Measurements from ENCODE around the gene COL15A1.

- no peak for TF ChIP-seq ARNT (IDR thresholded peaks at IDR 0.05)
- TF ChIP-seq L3MBTL2 (conservative IDR thresholded peaks at IDR 0.05) = no peak
- no peak for TF ChIP-seq ELF4 (IDR thresholded peaks at IDR 0.05)
- no peak for TF ChIP-seq SUZ12 (IDR thresholded peaks at IDR 0.05)
- TF ChIP-seq ZNF384 (IDR thresholded peaks at IDR 0.05) = no peak
- TF ChIP-seq SP1 (IDR thresholded peaks at IDR 0.05) = no peak
- TF ChIP-seq FOXA1 (IDR thresholded peaks at IDR 0.05) = no peak
- no peak for TF ChIP-seq BHLHE40 (IDR thresholded peaks at IDR 0.05; ENCODE audit: borderline replicate concordance)
- TF ChIP-seq LEF1 (IDR thresholded peaks at IDR 0.05; ENCODE audit: borderline replicate concordance) = no peak
- TF ChIP-seq, protein P1, sequence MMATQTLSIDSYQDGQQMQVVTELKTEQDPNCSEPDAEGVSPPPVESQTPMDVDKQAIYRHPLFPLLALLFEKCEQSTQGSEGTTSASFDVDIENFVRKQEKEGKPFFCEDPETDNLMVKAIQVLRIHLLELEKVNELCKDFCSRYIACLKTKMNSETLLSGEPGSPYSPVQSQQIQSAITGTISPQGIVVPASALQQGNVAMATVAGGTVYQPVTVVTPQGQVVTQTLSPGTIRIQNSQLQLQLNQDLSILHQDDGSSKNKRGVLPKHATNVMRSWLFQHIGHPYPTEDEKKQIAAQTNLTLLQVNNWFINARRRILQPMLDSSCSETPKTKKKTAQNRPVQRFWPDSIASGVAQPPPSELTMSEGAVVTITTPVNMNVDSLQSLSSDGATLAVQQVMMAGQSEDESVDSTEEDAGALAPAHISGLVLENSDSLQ (IDR thresholded peaks at IDR 0.05) = no peak
- TF ChIP-seq NFRKB (IDR thresholded peaks at IDR 0.05) = no peak
Measured at GRCh38 chr9:98950262-98950661, 6.6 kb downstream of the COL15A1 start.
